ENCODE measurements around the gene CPLX4.

Gene CPLX4

GRCh38 chr18:59306640-59307039 lies 11.8 kb downstream of the CPLX4 start:
- DNase-seq (ENCODE audit: low read depth), result no peak

GRCh38 chr18:59305295-59305694 lies 13.2 kb downstream of the CPLX4 start:
- DNase-seq (ENCODE audit: low read depth), result no peak

DNA sequence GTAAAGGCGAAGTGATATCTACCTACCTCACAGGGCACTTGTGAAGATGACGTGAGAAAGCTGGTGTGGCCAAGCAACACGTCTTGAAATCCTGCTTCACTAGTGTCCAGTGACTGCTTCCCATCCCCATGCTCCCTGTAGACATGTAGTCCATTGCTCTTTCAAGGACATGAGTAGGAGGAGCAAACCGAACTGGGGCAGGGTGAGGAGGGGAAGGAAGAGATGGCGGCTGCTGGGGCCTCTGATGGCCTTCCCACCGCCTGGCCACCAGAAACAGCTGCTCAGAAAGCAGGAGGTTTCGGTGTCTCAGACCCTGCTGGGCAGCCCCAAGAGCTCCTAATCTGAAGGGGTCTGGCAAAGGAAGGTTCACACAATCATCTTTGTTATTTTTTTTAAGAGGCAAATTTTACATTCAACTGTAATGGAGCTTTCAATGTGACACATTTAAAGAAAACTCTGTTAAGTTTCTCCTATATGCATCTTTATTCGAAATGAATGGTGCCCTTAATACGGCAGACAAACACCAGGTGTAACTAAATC lies 14.7 kb downstream of the CPLX4 start:
- DNase-seq (ENCODE audit: low read depth), result no peak

DNA sequence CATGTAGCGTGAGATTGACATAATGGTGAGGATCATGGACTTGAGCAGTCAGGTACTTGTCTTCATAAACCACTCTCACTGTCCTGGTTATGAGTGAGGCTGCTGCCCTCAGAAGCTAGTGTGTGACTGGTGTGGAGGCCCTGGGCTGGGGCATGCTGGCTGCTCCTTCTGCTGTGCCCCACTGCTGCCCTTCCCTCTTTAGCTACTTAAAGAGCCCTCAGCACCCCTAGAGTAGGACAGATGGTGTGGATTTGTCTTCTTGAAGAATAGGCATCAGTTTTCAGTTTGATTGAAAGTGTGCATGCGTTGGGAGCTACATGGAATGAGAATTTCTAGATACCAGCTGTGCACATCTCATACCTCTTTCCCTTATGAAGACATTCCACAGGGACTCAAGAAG lies 15.4 kb downstream of the CPLX4 start:
- no peak for DNase-seq (ENCODE audit: low read depth)

DNA sequence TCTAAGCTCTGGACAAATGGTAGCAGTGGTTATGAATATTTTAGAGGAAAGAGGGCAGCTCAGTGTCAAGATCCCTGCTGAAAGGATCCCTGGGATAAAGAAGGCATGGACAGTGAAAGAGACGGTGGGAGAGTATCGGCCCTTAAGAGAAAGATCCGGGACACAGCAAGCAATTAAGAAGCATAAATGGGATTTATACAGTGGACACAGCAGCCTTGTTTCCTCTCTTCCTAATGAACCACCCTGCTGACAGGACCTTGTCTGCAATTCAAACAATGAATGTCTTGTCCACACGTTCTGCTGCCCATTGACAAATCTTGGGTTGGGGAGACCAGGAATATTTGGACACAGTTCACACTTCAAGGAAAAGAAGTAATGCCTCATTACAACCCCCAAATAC lies 16.5 kb downstream of the CPLX4 start:
- DNase-seq (ENCODE audit: low read depth), result no peak

GRCh38 chr18:59300676-59301285 lies 17.7 kb downstream of the CPLX4 start:
- no peak for DNase-seq (ENCODE audit: low read depth)

DNA sequence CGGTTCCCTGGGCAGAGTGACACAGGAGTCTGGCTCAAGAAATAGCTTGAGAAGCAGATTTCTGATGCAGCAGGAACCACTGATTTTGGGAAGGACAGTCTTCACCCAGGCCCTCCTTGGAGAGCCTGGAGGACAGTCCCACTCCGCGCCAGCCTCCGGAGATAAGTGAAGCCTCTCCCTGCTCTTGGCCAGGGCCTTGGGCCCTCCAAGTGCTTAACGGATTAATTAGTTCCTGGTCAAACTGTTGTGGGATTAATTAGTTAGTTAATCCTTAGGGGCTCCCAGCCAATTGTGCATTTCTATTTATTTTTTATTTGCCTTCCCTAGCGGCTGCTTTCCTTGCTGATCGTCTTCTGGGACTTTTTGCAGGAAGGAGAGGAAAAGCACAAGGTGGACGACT lies 19.6 kb downstream of the CPLX4 start:
- DNase-seq (ENCODE audit: low read depth), result no peak

DNA sequence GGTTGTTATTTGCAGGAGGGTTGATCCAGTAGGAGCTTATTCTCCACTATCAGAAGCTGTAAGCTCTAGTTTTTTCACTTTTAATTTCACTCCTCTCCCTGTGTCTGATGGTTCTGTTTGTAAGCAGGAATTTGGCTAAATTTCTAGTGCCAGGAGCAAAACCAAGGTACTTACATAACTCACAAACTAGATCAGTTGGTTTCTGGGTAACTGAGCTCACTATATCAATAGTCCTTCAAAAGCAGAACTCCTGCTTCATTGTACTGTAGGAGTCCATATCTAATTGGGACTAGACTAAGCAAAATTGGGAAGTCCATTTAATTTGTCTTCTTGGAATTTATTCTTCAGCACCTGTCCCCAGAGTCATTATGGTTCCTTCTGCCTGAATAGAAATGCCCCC lies 25.1 kb downstream of the CPLX4 start:
- no peak for DNase-seq (ENCODE audit: low read depth)

DNA sequence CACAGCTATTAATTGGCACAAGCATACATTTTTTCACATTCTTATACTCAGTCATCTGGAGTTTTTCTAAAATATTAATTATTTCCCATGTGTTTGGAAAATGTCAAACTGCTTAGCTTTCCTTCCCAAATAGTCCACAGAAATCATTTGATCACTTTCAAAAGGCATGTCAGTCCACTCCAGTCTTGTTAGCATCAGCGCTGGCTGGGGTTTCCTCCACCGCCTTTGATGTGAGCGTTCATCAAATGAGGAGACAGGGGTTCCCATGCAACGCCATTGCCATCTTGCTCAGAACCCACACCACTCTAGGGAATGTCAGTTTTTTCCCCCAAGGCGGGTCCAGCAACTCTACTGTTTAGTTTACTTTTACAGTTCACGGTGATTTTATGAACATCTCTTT lies 32.1 kb downstream of the CPLX4 start:
- DNase-seq (ENCODE audit: low read depth), result no peak

DNA sequence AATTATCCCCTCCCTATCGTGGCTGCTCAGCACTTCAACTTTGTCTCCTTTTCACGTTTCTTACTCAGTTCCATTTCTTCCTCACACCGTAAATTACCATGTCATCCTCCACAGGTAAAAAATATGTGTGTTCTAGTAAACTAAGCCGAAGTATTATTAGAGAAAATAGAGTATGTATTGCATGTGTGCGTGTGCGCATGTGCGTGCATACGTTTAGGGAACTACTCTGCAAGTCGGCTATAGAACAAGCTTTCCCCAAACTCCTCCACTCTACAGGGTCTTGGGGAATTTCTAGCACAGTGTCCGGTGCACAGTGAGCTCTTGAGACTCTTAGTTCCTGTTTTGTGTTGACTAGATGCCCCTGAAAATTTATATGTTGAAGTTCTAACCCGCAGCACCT lies 36.1 kb downstream of the CPLX4 start:
- DNase-seq (ENCODE audit: low read depth), result no peak

DNA sequence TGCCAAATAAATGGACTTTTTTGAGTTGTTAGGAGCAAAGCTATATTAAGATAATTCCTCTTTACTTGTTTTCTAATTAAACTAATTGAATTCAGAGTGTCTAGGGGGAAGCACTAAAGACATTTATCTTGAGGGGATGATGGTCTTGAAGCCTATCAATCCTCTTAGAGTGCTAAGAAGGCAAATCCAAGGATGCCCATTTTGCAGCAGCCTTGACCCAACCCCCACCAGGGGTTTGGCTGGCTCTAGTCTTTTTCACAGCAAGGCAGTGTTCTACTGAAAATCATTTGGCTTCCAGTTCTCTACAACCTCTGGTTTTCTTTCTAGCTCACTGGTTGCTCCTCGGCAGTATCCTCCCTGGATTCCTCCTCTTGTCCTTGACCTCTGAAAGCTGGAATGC lies 38.7 kb downstream of the CPLX4 start:
- DNase-seq (ENCODE audit: low read depth), result no peak

- DNase-seq (ENCODE audit: low read depth), result no peak
Observed at GRCh38 chr18:59279193-59279592, 39.3 kb downstream of the CPLX4 start.

GRCh38 chr18:59278793-59279192 lies 39.7 kb downstream of the CPLX4 start:
- DNase-seq (ENCODE audit: low read depth), result no peak

DNA sequence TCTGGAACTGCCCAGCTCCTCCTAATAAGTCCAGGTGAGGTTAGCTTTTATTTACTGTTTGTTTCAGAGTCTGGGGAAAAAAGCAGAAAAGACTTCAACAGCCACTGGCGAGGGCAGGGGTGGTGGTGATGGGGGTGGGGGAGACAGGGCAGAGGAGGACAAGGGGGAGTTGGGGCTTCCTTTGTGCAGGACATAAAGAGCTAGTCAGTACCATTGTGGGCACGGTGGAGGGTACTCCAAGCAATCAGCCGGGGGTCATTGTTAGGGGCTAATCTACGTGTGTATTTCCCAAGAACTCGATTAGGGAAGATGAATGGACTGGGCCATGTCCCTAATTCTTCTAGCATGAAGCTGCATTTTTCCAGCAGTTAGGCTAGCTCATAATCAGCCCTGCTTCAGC lies 42.4 kb downstream of the CPLX4 start:
- DNase-seq (ENCODE audit: low read depth), result no peak

DNA sequence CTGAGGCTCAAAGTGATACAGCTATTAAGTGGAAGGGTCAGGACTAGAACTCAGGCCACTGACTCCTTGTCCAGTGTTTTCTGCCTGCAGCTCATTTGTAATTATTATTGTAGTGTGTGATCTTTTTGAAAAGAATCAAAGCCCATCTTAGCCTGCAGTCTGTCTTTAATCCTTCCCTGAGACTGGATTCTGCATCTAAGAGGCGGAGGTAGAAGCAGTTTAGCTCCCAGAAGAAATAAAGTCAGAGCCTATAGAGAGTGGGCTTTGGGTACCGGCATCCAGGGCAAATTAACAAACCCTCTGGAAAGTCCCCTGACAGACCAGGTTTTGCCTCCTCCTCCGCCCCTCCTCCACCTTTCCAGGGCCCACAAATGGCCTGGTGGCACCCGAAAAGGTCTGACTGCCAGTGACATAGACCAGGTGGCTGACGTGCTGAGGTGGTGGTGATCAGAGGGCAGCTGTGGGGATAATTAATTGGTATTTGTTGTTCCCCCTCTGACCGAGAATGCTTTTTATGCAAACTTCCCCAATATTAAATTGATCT lies 43.0 kb downstream of the CPLX4 start:
- no peak for DNase-seq (ENCODE audit: low read depth)

DNA sequence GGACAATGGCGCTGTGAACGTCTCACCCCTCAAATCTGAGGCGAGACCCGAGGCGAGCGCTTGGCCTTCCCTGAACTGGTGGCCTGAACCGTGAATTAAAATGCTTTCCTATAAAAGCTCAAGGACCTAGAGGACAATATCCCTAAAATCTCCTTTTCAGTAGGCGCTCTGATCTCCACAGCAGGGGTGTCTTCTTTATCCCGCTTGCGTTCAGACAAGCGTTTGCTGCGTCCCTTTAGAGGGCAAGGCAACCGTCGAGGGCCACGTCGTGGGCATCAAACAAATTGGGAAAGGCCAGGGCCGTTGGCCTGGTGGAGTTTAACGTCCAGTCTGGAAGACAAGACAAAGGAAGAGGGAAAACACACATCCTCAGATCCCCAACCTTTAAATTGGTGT lies 43.9 kb downstream of the CPLX4 start:
- DNase-seq (ENCODE audit: low read depth), result no peak

DNA sequence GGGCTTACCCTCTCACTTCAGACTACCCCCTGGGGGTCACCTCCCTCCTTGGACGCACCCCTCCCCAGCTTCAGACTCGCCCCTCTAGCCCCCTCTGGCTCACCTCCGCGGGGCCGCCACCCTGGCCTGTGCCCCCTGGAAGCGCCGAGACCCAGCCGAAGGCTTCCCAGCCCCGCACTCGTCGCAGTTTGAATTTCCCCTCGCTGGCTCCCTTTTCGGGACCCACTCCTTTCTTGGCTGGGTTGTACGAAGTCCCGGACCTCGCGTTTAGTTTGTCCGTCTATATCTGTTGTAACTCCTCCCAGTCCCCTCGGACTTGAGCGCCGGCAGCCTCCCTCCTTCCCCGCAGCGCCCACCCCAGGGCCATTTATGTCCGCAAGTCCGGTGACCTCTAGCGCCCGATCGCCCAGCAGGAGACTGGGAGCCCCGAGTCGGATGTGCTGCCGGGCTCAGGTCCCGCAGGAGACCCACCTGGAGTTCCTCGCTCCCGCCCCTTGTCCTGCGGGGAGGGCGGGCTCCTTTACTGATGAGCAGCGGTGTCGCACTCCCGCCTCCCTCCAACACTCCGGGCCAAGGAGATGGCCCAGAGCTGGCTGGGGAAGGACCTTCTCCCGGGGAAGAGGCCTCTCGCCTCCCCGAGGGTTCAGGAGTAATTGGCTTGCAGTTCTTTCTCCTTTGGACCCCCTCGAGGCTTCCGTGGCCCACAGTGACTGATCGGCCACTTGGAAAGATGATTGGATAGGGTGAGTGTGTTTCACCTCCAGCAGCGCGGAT lies 44.5 kb downstream of the CPLX4 start:
- no peak for DNase-seq (ENCODE audit: low read depth)

GRCh38 chr18:59272891-59273758 lies 45.3 kb downstream of the CPLX4 start, which contains the start of gene RAX:
Gene RAX, minus strand, starts transcription at chr18:59273454. Its CDS starts 248 bp downstream, at chr18:59273206.
- no peak for DNase-seq (ENCODE audit: low read depth)

GRCh38 chr18:59272221-59272888 lies 46.1 kb downstream of the CPLX4 start:
- DNase-seq (ENCODE audit: low read depth), result no peak

- no peak for DNase-seq (ENCODE audit: low read depth)
Observed at GRCh38 chr18:59271606-59272220, 46.7 kb downstream of the CPLX4 start.

DNA sequence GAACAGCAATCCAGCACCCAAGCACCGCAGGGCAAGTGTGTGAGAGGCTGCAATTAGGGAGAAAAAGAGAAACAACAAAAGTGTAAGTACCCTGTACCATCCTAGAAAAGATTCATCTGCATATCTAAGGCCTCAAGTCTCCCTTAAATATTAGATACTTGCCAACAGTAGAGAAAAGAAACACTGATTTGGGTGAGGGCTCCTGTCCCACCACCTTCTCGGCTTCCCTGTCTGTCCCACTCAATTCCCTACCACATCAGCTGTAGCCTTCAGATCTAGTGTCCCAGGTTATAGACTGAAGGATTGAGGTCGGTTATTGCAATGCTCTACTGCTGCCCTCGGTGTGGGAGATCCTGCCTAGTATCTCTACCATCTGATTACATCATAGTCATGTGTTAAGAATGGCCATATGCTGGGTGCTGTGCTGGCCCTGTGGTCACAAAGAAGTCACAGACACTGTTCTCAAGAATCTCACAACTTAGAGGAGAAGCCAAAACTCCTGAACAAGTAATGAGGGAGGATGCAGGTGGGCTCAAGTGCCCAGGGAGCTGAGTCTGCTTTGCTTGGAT lies 47.7 kb downstream of the CPLX4 start:
- DNase-seq (ENCODE audit: low read depth), result no peak

All from GM04504 (cell line).